Adrenal gland (tissue), 5 donors: ENCODE results near the gene KDM2B.

ENCODE experiments used
- CTCF ChIP-seq, 6 experiments: fragments of 450-650 bp in 4 of 6; fragments of 200-600 bp in 2 of 6; sonication (generic) in 1 of 6; IDR thresholded peaks; 1 replicate in 5 of 6; 2 replicates in 1 of 6; pipeline versions ENCODE4 v1.5.1 to v1.8.0; 2016 to 2021; ENCODE audit warnings: antibody characterized with exemption in 6 of 6, mild to moderate bottlenecking in 2 of 6, moderate library complexity in 1 of 6
- POLR2A ChIP-seq, 2 donors: fragments of 450-650 bp; IDR thresholded peaks; one replicate each; pipeline ENCODE4 v1.6.1; 2017; ENCODE audit warnings: antibody characterized with exemption in 2 of 2, mild to moderate bottlenecking in 2 of 2, moderate library complexity in 1 of 2
- donor health status: DM: no; HTN: no; CAD: no.

- TF ChIP-seq CTCF (IDR thresholded peaks at IDR 0.05), result no peak
- TF ChIP-seq POLR2A (IDR thresholded peaks at IDR 0.05), result no peak
Observed at GRCh38 chr12:121518656-121519055, 62.2 kb downstream of the KDM2B start.
